ENCODE data around the gene OPRPN.

The OPRPN gene

DNA sequence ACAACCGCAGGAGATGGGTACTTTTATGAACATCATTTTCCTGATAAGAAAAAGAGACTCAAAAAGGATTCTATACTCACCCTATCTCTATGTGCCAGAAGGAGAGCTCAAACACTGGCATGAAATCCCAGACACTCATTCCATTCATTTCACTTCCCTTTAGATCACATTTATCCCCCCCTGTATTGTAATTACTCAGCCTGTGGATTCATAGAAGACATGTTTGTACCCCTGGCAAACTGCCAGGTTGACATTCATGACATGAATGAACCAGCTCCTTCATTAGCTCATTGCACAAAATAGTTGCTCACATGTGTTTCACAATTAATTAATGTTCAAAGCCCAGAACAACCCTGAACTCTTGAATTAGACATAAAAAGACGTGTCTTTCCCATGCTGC is 32.3 kb upstream of the OPRPN start:
- TF ChIP-seq ZNF565 (CRISPR knock-in tag; conservative IDR thresholded peaks at IDR 0.05; ENCODE audit: low read depth) (no peak), ZFP30 (CRISPR knock-in tag; IDR thresholded peaks at IDR 0.05) (no peak), ZFP3 (CRISPR knock-in tag; IDR thresholded peaks at IDR 0.05) (no peak), OSR1 (CRISPR knock-in tag; IDR thresholded peaks at IDR 0.05) (no peak), TOX (CRISPR knock-in tag; IDR thresholded peaks at IDR 0.05; ENCODE audit: borderline replicate concordance) (no peak), SNAI2 (CRISPR knock-in tag; IDR thresholded peaks at IDR 0.05) (no peak), GLIS3 (CRISPR knock-in tag; IDR thresholded peaks at IDR 0.05) (no peak)
- ATAC-seq, result no peak

DNA sequence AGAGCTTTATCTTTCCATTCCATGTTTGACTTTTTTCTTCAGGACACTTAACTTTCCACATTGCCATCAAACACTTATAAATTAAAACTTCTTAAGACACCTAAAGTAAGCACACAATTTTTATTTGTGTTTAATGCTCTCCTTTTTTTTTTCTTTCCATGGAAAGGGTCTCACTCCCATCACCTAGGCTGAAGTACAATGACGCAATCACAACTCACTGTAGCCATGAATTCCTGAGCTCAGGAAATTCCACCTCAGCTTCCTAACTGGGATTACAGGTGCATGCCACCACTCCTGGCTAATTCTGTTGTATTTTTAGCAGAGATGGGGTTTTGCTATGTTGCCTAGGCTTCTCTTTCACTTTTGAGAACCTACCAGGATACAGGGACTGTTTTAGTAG is 29.9 kb upstream of the OPRPN start:
- ATAC-seq, result no peak
- TF ChIP-seq ISL1 (CRISPR knock-in tag; IDR thresholded peaks at IDR 0.05) (no peak), CSDC2 (CRISPR knock-in tag; IDR thresholded peaks at IDR 0.05) (no peak), SNAI2 (CRISPR knock-in tag; IDR thresholded peaks at IDR 0.05) (no peak), PPARA (CRISPR knock-in tag; IDR thresholded peaks at IDR 0.05; ENCODE audit: borderline replicate concordance) (no peak), ZFP30 (CRISPR knock-in tag; IDR thresholded peaks at IDR 0.05) (no peak), TOX (CRISPR knock-in tag; IDR thresholded peaks at IDR 0.05; ENCODE audit: borderline replicate concordance) (no peak), ZNF565 (CRISPR knock-in tag; conservative IDR thresholded peaks at IDR 0.05; ENCODE audit: low read depth) (no peak), ZNF70 (CRISPR knock-in tag; IDR thresholded peaks at IDR 0.05) (no peak), ARNTL (CRISPR knock-in tag; IDR thresholded peaks at IDR 0.05; ENCODE audit: borderline replicate concordance, low read depth) (no peak)
- TF ChIP-seq, protein P1, sequence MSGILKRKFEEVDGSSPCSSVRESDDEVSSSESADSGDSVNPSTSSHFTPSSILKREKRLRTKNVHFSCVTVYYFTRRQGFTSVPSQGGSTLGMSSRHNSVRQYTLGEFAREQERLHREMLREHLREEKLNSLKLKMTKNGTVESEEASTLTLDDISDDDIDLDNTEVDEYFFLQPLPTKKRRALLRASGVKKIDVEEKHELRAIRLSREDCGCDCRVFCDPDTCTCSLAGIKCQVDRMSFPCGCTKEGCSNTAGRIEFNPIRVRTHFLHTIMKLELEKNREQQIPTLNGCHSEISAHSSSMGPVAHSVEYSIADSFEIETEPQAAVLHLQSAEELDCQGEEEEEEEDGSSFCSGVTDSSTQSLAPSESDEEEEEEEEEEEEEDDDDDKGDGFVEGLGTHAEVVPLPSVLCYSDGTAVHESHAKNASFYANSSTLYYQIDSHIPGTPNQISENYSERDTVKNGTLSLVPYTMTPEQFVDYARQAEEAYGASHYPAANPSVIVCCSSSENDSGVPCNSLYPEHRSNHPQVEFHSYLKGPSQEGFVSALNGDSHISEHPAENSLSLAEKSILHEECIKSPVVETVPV (CRISPR knock-in tag; IDR thresholded peaks at IDR 0.05), result no peak
- TF ChIP-seq, protein P2, sequence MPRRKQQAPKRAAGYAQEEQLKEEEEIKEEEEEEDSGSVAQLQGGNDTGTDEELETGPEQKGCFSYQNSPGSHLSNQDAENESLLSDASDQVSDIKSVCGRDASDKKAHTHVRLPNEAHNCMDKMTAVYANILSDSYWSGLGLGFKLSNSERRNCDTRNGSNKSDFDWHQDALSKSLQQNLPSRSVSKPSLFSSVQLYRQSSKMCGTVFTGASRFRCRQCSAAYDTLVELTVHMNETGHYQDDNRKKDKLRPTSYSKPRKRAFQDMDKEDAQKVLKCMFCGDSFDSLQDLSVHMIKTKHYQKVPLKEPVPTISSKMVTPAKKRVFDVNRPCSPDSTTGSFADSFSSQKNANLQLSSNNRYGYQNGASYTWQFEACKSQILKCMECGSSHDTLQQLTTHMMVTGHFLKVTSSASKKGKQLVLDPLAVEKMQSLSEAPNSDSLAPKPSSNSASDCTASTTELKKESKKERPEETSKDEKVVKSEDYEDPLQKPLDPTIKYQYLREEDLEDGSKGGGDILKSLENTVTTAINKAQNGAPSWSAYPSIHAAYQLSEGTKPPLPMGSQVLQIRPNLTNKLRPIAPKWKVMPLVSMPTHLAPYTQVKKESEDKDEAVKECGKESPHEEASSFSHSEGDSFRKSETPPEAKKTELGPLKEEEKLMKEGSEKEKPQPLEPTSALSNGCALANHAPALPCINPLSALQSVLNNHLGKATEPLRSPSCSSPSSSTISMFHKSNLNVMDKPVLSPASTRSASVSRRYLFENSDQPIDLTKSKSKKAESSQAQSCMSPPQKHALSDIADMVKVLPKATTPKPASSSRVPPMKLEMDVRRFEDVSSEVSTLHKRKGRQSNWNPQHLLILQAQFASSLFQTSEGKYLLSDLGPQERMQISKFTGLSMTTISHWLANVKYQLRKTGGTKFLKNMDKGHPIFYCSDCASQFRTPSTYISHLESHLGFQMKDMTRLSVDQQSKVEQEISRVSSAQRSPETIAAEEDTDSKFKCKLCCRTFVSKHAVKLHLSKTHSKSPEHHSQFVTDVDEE (CRISPR knock-in tag; IDR thresholded peaks at IDR 0.05), result no peak

DNA sequence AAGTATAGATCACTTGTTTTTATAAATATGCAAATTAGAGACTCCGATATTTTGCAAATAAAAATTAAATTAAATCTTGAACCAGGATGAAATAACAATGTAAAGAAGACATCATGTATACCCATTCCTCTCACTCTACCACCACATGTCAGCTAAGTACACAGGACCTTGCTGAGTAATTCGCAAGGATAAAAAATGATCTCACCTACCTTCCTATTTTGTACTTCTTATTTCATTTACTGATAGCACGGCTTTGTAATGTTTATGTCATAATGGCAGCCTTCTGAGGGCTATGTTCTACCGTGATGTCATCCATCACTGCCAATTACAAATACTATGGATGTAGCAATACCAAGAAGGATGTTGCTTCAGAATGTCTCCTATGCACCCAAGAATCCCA is 25.8 kb upstream of the OPRPN start:
- TF ChIP-seq, protein P3, sequence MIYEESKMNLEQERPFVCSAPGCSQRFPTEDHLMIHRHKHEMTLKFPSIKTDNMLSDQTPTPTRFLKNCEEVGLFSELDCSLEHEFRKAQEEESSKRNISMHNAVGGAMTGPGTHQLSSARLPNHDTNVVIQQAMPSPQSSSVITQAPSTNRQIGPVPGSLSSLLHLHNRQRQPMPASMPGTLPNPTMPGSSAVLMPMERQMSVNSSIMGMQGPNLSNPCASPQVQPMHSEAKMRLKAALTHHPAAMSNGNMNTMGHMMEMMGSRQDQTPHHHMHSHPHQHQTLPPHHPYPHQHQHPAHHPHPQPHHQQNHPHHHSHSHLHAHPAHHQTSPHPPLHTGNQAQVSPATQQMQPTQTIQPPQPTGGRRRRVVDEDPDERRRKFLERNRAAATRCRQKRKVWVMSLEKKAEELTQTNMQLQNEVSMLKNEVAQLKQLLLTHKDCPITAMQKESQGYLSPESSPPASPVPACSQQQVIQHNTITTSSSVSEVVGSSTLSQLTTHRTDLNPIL (CRISPR knock-in tag; IDR thresholded peaks at IDR 0.05; ENCODE audit: low read depth), result no peak
- TF ChIP-seq GLIS3 (CRISPR knock-in tag; IDR thresholded peaks at IDR 0.05) (no peak), ZNF8 (CRISPR knock-in tag; IDR thresholded peaks at IDR 0.05) (no peak), OSR1 (CRISPR knock-in tag; IDR thresholded peaks at IDR 0.05) (no peak), ISL1 (CRISPR knock-in tag; IDR thresholded peaks at IDR 0.05) (no peak), ESRRG (CRISPR knock-in tag; IDR thresholded peaks at IDR 0.05) (no peak), SNAI2 (CRISPR knock-in tag; IDR thresholded peaks at IDR 0.05) (no peak), BACH2 (CRISPR knock-in tag; IDR thresholded peaks at IDR 0.05; ENCODE audit: borderline replicate concordance) (no peak), ZFP3 (CRISPR knock-in tag; IDR thresholded peaks at IDR 0.05) (no peak), ZNF565 (CRISPR knock-in tag; conservative IDR thresholded peaks at IDR 0.05; ENCODE audit: low read depth) (no peak), TCF4 (CRISPR knock-in tag; IDR thresholded peaks at IDR 0.05; ENCODE audit: borderline replicate concordance) (no peak), TOX (CRISPR knock-in tag; IDR thresholded peaks at IDR 0.05; ENCODE audit: borderline replicate concordance) (no peak)
- TF ChIP-seq, protein P1 (CRISPR knock-in tag; IDR thresholded peaks at IDR 0.05), result no peak
- TF ChIP-seq, protein P4, sequence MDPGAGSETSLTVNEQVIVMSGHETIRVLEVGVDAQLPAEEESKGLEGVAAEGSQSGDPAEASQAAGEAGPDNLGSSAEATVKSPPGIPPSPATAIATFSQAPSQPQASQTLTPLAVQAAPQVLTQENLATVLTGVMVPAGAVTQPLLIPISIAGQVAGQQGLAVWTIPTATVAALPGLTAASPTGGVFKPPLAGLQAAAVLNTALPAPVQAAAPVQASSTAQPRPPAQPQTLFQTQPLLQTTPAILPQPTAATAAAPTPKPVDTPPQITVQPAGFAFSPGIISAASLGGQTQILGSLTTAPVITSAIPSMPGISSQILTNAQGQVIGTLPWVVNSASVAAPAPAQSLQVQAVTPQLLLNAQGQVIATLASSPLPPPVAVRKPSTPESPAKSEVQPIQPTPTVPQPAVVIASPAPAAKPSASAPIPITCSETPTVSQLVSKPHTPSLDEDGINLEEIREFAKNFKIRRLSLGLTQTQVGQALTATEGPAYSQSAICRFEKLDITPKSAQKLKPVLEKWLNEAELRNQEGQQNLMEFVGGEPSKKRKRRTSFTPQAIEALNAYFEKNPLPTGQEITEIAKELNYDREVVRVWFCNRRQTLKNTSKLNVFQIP (CRISPR knock-in tag; IDR thresholded peaks at IDR 0.05; ENCODE audit: borderline replicate concordance, low read depth), result no peak
- TF ChIP-seq, protein P2 (CRISPR knock-in tag; IDR thresholded peaks at IDR 0.05), result no peak

More for the DNA sequence above, 25.8 kb upstream of the OPRPN start:
- ATAC-seq, result no peak
